ENCODE data around the gene IL1RAPL1. TPM values are rescaled to one million over a fixed set of nuclear protein-coding genes. Genes with fewer than 3 reads are reported as not detected.
A peak's percentile ranks its signal among the peaks of the same experiment; 100 is the strongest.

The IL1RAPL1 gene
- total RNA-seq, 2 donors from 2014 or later: 0.66 to 1.1 TPM

GRCh38 chrX:28595346-28595745 lies 8.1 kb downstream of the IL1RAPL1 start:
- Histone ChIP-seq H3K36me3 (ENCODE audit: control insufficient read depth, insufficient read depth, low read length) (no peaks in the 10 kb centered on the region), H3K4me1 (ENCODE audit: control insufficient read depth, insufficient read depth, low read length) (no peaks in the 10 kb centered on the region), H3K9me3 (ENCODE audit: control insufficient read depth, low read length) (no peaks in the 10 kb centered on the region), H3K27me3 (ENCODE audit: control insufficient read depth, insufficient read depth, low read length, poor library complexity, severe bottlenecking) (peaks cover 4% of the 10 kb centered on the region), H3K4me3 (ENCODE audit: low read length) (no peak overlapping the region), H3K9ac (ENCODE audit: extremely low read depth, low read length, poor library complexity, severe bottlenecking) (no peak overlapping the region), H3K27ac (ENCODE audit: low read depth, low read length) (no peak overlapping the region)
- Mint-ChIP-seq H3K4me1 (peaks cover 16% of the 10 kb centered on the region), H3K36me3 (ENCODE audit: low read depth) (no peaks in the 10 kb centered on the region), H3K9me3 (no peaks in the 10 kb centered on the region), H3K27me3 (ENCODE audit: insufficient read depth) (peaks cover 3% of the 10 kb centered on the region), H3K4me3 (no peak overlapping the region), H3K27ac (no peak overlapping the region)
- 75% methylated on average over 2 of the region's 3 CpGs; no CpG with 5 or more reads in 1 of the 2 experiments for WGBS, 2 experiments (ENCODE audit: insufficient coverage in 1 of 2, insufficient read length in 1 of 2)
- peak; percentile 63 for TF ChIP-seq CTCF (conservative IDR thresholded peaks at IDR 0.05)
- no peak for DNase-seq

- Mint-ChIP-seq H3K27me3 (ENCODE audit: insufficient read depth) (no peaks in the 10 kb centered on the region), H3K27ac (no peak overlapping the region), H3K4me1 (peaks cover 16% of the 10 kb centered on the region), H3K4me3 (no peak overlapping the region), H3K36me3 (ENCODE audit: low read depth) (no peaks in the 10 kb centered on the region), H3K9me3 (no peaks in the 10 kb centered on the region)
- Histone ChIP-seq H3K36me3 (ENCODE audit: control insufficient read depth, insufficient read depth, low read length) (no peaks in the 10 kb centered on the region), H3K27me3 (ENCODE audit: control insufficient read depth, insufficient read depth, low read length, poor library complexity, severe bottlenecking) (no peaks in the 10 kb centered on the region), H3K9ac (ENCODE audit: extremely low read depth, low read length, poor library complexity, severe bottlenecking) (no peak overlapping the region), H3K27ac (ENCODE audit: low read depth, low read length) (no peak overlapping the region), H3K9me3 (ENCODE audit: control insufficient read depth, low read length) (no peaks in the 10 kb centered on the region), H3K4me1 (ENCODE audit: control insufficient read depth, insufficient read depth, low read length) (no peaks in the 10 kb centered on the region), H3K4me3 (ENCODE audit: low read length) (no peak overlapping the region)
- 90 to 96% methylated on average over 4 to 6 of the region's 6 CpGs for WGBS, 2 experiments (ENCODE audit: insufficient coverage in 1 of 2, insufficient read length in 1 of 2)
- no peak for TF ChIP-seq CTCF (conservative IDR thresholded peaks at IDR 0.05)
- DNase-seq: no peak
Observed at GRCh38 chrX:28599957-28600356, 12.7 kb downstream of the IL1RAPL1 start.

GRCh38 chrX:28609003-28609402 lies 21.8 kb downstream of the IL1RAPL1 start:
- H3K36me3 Mint-ChIP-seq (ENCODE audit: low read depth): no peaks in the 10 kb centered on the region
- H3K27ac Mint-ChIP-seq: no peak overlapping the region
- DNase-seq: no peak
- no peak for TF ChIP-seq CTCF (conservative IDR thresholded peaks at IDR 0.05)
- H3K27ac ChIP-seq (ENCODE audit: low read depth, low read length): no peak overlapping the region
- H3K27me3 Mint-ChIP-seq (ENCODE audit: insufficient read depth): peaks cover 27% of the 10 kb centered on the region
- H3K36me3 ChIP-seq (ENCODE audit: control insufficient read depth, insufficient read depth, low read length): no peaks in the 10 kb centered on the region
- no peaks in the 10 kb centered on the region for H3K4me1 ChIP-seq (ENCODE audit: control insufficient read depth, insufficient read depth, low read length)
- H3K4me3 ChIP-seq (ENCODE audit: low read length): no peak overlapping the region
- no peaks in the 10 kb centered on the region for H3K9me3 Mint-ChIP-seq
- no peak overlapping the region for H3K9ac ChIP-seq (ENCODE audit: extremely low read depth, low read length, poor library complexity, severe bottlenecking)
- no peak overlapping the region for H3K4me3 Mint-ChIP-seq
- peaks cover 27% of the 10 kb centered on the region for H3K4me1 Mint-ChIP-seq
- peaks cover 40% of the 10 kb centered on the region for H3K27me3 ChIP-seq (ENCODE audit: control insufficient read depth, insufficient read depth, low read length, poor library complexity, severe bottlenecking)
- 82% methylated on average over 1 of the region's 2 CpGs; no CpG with 5 or more reads in 1 of the 2 experiments for WGBS, 2 experiments (ENCODE audit: insufficient coverage in 1 of 2, insufficient read length in 1 of 2)
- no peaks in the 10 kb centered on the region for H3K9me3 ChIP-seq (ENCODE audit: control insufficient read depth, low read length)
